ENCODE measurements around the gene ATP10A. TPM values are rescaled to one million over a fixed set of nuclear protein-coding genes. Genes with fewer than 3 reads are reported as not detected.

ATP10A gene
- polyA plus RNA-seq, 1 donor from 2014 or later = not detected

DNA sequence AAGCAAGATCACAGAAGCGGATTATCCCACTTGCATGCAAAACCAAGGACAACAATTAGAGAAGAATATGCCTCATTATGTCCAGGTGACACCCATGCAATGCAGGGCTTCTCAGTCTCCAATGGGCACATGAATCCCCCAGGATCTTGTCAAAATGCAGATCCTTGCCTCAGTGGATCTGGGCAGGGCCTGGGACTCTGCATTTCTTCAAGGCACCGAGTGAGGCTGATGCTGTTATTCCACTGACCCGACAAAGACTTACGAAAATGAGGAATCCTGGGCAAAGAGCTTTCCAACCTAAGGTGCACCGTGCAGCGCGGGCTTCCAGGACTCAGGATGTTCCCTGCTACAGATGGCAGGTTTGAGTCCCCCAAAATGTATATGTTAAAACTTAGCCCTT lies 99.2 kb downstream of the ATP10A start:
- Histone ChIP-seq H3K27me3 (ENCODE audit: insufficient read depth, low read depth, low read length) (no peaks in the 10 kb centered on the region), H3K9ac (ENCODE audit: low read length) (no peak overlapping the region), H3K36me3 (ENCODE audit: insufficient read depth, low read length) (no peaks in the 10 kb centered on the region), H3F3A (ENCODE audit: insufficient read depth, low read length, poor library complexity, severe bottlenecking) (no peaks in the 10 kb centered on the region), H3K4me3 (ENCODE audit: low read length) (no peak overlapping the region), H3K79me2 (replicated peaks; ENCODE audit: insufficient read depth, low read length) (no peaks in the 10 kb centered on the region), H3K27ac (ENCODE audit: low read length) (no peak overlapping the region), H2AFZ (ENCODE audit: low read depth, low read length) (no peak overlapping the region), H3K9me2 (ENCODE audit: insufficient read depth, low read length) (no peaks in the 10 kb centered on the region), H3K4me2 (ENCODE audit: low read length) (no peak overlapping the region), H3K9me3 (ENCODE audit: low read length) (no peaks in the 10 kb centered on the region), H4K20me1 (ENCODE audit: insufficient read depth) (no peaks in the 10 kb centered on the region)
- TF ChIP-seq MXI1 (conservative IDR thresholded peaks at IDR 0.05; ENCODE audit: poor library complexity, severe bottlenecking) (no peak), RAD21 (conservative IDR thresholded peaks at IDR 0.05) (no peak), EZH2 (IDR thresholded peaks at IDR 0.05; ENCODE audit: borderline replicate concordance, insufficient read depth, low read length, poor library complexity, severe bottlenecking) (no peak)

DNA sequence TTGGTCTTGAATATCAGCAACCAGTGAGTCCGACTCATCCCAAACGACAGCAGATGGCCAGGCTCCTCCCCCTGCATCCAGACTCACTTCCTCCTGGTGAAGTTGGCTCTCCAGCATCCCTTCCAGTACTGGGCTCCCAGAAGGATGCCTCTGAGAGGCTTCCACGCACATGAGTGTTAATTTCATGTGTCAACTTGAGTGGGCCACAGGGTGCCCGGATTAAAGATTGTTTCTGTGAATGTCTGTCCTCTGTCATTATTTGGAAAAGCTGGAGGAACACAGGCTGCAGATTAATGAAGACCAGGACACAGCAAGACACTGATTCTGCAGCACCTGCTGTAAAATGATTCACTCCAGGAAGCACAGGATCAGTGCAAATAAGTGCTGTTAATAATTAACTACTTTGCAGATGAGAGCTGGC lies 99.8 kb downstream of the ATP10A start:
- Histone ChIP-seq H3K36me3 (ENCODE audit: insufficient read depth, low read length) (no peaks in the 10 kb centered on the region), H3K9me2 (ENCODE audit: insufficient read depth, low read length) (no peaks in the 10 kb centered on the region), H4K20me1 (ENCODE audit: insufficient read depth) (no peaks in the 10 kb centered on the region), H2AFZ (ENCODE audit: low read depth, low read length) (no peak overlapping the region), H3K9ac (ENCODE audit: low read length) (no peak overlapping the region), H3K4me3 (ENCODE audit: low read length) (no peak overlapping the region), H3K27ac (ENCODE audit: low read length) (no peak overlapping the region), H3K4me2 (ENCODE audit: low read length) (no peak overlapping the region), H3K27me3 (ENCODE audit: insufficient read depth, low read depth, low read length) (no peaks in the 10 kb centered on the region), H3K79me2 (replicated peaks; ENCODE audit: insufficient read depth, low read length) (no peaks in the 10 kb centered on the region), H3F3A (ENCODE audit: insufficient read depth, low read length, poor library complexity, severe bottlenecking) (no peaks in the 10 kb centered on the region), H3K9me3 (ENCODE audit: low read length) (no peaks in the 10 kb centered on the region)
- TF ChIP-seq, protein P1, sequence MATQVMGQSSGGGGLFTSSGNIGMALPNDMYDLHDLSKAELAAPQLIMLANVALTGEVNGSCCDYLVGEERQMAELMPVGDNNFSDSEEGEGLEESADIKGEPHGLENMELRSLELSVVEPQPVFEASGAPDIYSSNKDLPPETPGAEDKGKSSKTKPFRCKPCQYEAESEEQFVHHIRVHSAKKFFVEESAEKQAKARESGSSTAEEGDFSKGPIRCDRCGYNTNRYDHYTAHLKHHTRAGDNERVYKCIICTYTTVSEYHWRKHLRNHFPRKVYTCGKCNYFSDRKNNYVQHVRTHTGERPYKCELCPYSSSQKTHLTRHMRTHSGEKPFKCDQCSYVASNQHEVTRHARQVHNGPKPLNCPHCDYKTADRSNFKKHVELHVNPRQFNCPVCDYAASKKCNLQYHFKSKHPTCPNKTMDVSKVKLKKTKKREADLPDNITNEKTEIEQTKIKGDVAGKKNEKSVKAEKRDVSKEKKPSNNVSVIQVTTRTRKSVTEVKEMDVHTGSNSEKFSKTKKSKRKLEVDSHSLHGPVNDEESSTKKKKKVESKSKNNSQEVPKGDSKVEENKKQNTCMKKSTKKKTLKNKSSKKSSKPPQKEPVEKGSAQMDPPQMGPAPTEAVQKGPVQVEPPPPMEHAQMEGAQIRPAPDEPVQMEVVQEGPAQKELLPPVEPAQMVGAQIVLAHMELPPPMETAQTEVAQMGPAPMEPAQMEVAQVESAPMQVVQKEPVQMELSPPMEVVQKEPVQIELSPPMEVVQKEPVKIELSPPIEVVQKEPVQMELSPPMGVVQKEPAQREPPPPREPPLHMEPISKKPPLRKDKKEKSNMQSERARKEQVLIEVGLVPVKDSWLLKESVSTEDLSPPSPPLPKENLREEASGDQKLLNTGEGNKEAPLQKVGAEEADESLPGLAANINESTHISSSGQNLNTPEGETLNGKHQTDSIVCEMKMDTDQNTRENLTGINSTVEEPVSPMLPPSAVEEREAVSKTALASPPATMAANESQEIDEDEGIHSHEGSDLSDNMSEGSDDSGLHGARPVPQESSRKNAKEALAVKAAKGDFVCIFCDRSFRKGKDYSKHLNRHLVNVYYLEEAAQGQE (IDR thresholded peaks at IDR 0.05; ENCODE audit: borderline replicate concordance) = no peak
- TF ChIP-seq RAD21 (conservative IDR thresholded peaks at IDR 0.05) (no peak), POLR2AphosphoS5 (IDR thresholded peaks at IDR 0.05) (no peak), EP300 (conservative IDR thresholded peaks at IDR 0.05; ENCODE audit: poor library complexity, severe bottlenecking) (no peak), MXI1 (conservative IDR thresholded peaks at IDR 0.05; ENCODE audit: poor library complexity, severe bottlenecking) (no peak), SMC3 (conservative IDR thresholded peaks at IDR 0.05; ENCODE audit: poor library complexity) (no peak), TAF1 (IDR thresholded peaks at IDR 0.05; ENCODE audit: low read depth) (no peak), EZH2 (IDR thresholded peaks at IDR 0.05; ENCODE audit: borderline replicate concordance, insufficient read depth, low read length, poor library complexity, severe bottlenecking) (no peak)
- TF ChIP-seq, protein P2, sequence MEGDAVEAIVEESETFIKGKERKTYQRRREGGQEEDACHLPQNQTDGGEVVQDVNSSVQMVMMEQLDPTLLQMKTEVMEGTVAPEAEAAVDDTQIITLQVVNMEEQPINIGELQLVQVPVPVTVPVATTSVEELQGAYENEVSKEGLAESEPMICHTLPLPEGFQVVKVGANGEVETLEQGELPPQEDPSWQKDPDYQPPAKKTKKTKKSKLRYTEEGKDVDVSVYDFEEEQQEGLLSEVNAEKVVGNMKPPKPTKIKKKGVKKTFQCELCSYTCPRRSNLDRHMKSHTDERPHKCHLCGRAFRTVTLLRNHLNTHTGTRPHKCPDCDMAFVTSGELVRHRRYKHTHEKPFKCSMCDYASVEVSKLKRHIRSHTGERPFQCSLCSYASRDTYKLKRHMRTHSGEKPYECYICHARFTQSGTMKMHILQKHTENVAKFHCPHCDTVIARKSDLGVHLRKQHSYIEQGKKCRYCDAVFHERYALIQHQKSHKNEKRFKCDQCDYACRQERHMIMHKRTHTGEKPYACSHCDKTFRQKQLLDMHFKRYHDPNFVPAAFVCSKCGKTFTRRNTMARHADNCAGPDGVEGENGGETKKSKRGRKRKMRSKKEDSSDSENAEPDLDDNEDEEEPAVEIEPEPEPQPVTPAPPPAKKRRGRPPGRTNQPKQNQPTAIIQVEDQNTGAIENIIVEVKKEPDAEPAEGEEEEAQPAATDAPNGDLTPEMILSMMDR (IDR thresholded peaks at IDR 0.05; ENCODE audit: poor library complexity, severe bottlenecking) = no peak

Data from neural cell (in vitro differentiated cells).